H9 (cell line): ENCODE measurements around the gene UTS2B. TPM values are rescaled to one million over a fixed set of nuclear protein-coding genes. Genes with fewer than 3 reads are reported as not detected.

Experiments
- DNase-seq: peaks from one replicate; pipeline ENCODE4 v3.0.0-alpha.2; 2017
- H2AFZ ChIP-seq: one replicate; pipeline ENCODE4 v1.6.1; 2013; ENCODE audit warnings: mild to moderate bottlenecking, low read length, control low read depth, moderate library complexity
- H2AK5ac ChIP-seq: 2 replicates; pipeline ENCODE4 v1.6.1; 2013; ENCODE audit warnings: low read length, control low read depth, mixed read lengths; ENCODE audit not compliant: insufficient read length
- H2BK120ac ChIP-seq: one replicate; pipeline ENCODE4 v1.6.1; 2013; ENCODE audit warnings: low read depth, mild to moderate bottlenecking, low read length, control low read depth, inconsistent platforms; ENCODE audit not compliant: poor library complexity, severe bottlenecking
- H2BK12ac ChIP-seq: 2 replicates; pipeline ENCODE4 v1.6.1; 2013; ENCODE audit warnings: low read length, control low read depth, mixed read lengths, low read depth; ENCODE audit not compliant: insufficient read length
- H2BK15ac ChIP-seq: 2 replicates; pipeline ENCODE4 v1.6.1; 2013; ENCODE audit warnings: low read depth, low read length, control low read depth
- H2BK20ac ChIP-seq: one replicate; pipeline ENCODE4 v1.6.1; 2013; ENCODE audit warnings: low read depth, mild to moderate bottlenecking, low read length, control low read depth, inconsistent platforms; ENCODE audit not compliant: poor library complexity, severe bottlenecking
- H2BK5ac ChIP-seq: 2 replicates; pipeline ENCODE4 v1.6.1; 2013; ENCODE audit warnings: low read length, control low read depth, mixed read lengths; ENCODE audit not compliant: insufficient read length
- H3K14ac ChIP-seq: 2 replicates; pipeline ENCODE4 v1.6.1; 2013; ENCODE audit warnings: low read length, control low read depth; ENCODE audit not compliant: insufficient read depth
- H3K18ac ChIP-seq: 2 replicates; pipeline ENCODE4 v1.6.1; 2013; ENCODE audit warnings: low read depth, mild to moderate bottlenecking, mixed read lengths, low read length, control low read depth; ENCODE audit not compliant: insufficient read length
- H3K23ac ChIP-seq: 2 replicates; pipeline ENCODE4 v1.6.1; 2013; ENCODE audit warnings: low read length, control low read depth, mixed read lengths, low read depth; ENCODE audit not compliant: insufficient read length
- H3K23me2 ChIP-seq: 2 replicates; pipeline ENCODE4 v1.6.1; 2013; ENCODE audit warnings: low read depth, mild to moderate bottlenecking, mixed read lengths, low read length, control low read depth; ENCODE audit not compliant: insufficient read length, poor library complexity, severe bottlenecking
- H3K27ac ChIP-seq: 2 replicates; pipeline ENCODE4 v1.5.1; 2013; ENCODE audit warnings: low read length, control low read depth, mixed read lengths, low read depth; ENCODE audit not compliant: insufficient read length
- H3K27me3 ChIP-seq: 2 replicates; pipeline ENCODE4 v1.6.1; 2013; ENCODE audit warnings: low read length, control low read depth, inconsistent platforms; ENCODE audit not compliant: insufficient read depth
- H3K4ac ChIP-seq: 2 replicates; pipeline ENCODE4 v1.6.1; 2013; ENCODE audit warnings: low read depth, mild to moderate bottlenecking, control low read depth, inconsistent platforms, low read length, moderate library complexity
- H3K4me1 ChIP-seq: 2 replicates; pipeline ENCODE4 v1.6.1; 2013; ENCODE audit warnings: low read length, control low read depth, inconsistent platforms; ENCODE audit not compliant: insufficient read depth
- H3K4me2 ChIP-seq: 2 replicates; pipeline ENCODE4 v1.6.1; 2013; ENCODE audit warnings: low read length, control low read depth, mixed read lengths; ENCODE audit not compliant: insufficient read length, insufficient read depth
- H3K56ac ChIP-seq: 2 replicates; pipeline ENCODE4 v1.6.1; 2013; ENCODE audit warnings: low read depth, mild to moderate bottlenecking, mixed read lengths, low read length, control low read depth; ENCODE audit not compliant: insufficient read length
- H3K79me1 ChIP-seq: 2 replicates; pipeline ENCODE4 v1.6.1; 2013; ENCODE audit warnings: low read depth, mild to moderate bottlenecking, moderate library complexity, low read length, control low read depth, inconsistent platforms; ENCODE audit not compliant: insufficient read depth, poor library complexity, severe bottlenecking
- H3K79me2 ChIP-seq: 2 replicates; pipeline ENCODE4 v1.6.1; 2013; ENCODE audit warnings: low read length, control low read depth, inconsistent platforms; ENCODE audit not compliant: insufficient read depth
- H3K9ac ChIP-seq: 2 replicates; pipeline ENCODE4 v1.6.1; 2013; ENCODE audit warnings: low read length, control low read depth, mixed read lengths; ENCODE audit not compliant: insufficient read length; ENCODE audit errors: extremely low read depth
- H3K9me3 ChIP-seq: one replicate; pipeline ENCODE4 v1.6.1; 2013; ENCODE audit warnings: low read depth, low read length, inconsistent platforms; ENCODE audit not compliant: control insufficient read depth
- H3T11ph ChIP-seq: one replicate; pipeline ENCODE4 v1.6.1; 2013; ENCODE audit warnings: mild to moderate bottlenecking, low read length, control low read depth, inconsistent platforms
- H4K20me1 ChIP-seq: one replicate; pipeline ENCODE4 v1.6.1; 2013; ENCODE audit not compliant: control insufficient read depth, insufficient read length, insufficient read depth
- H4K5ac ChIP-seq: 2 replicates; pipeline ENCODE4 v1.6.1; 2013; ENCODE audit warnings: low read depth, mild to moderate bottlenecking, mixed read lengths, low read length, control low read depth; ENCODE audit not compliant: insufficient read length
- H4K8ac ChIP-seq: replicated peaks from 2 replicates; pipeline ENCODE4 v1.6.1; 2013; ENCODE audit warnings: low read length, control low read depth, mixed read lengths, low read depth; ENCODE audit not compliant: insufficient read length
- H4K91ac ChIP-seq: 2 replicates; pipeline ENCODE4 v1.6.1; 2013; ENCODE audit warnings: low read depth, mild to moderate bottlenecking, moderate library complexity, mixed read lengths, low read length, control low read depth; ENCODE audit not compliant: insufficient read length
- H3K27ac Mint-ChIP-seq, 3 experiments: 2 replicates in 2 of 3; 3 replicates in 1 of 3; pipeline ENCODE4 v1.8.0; 2020 to 2021; ENCODE audit warnings: mixed read lengths in 3 of 3, mild to moderate bottlenecking in 1 of 3, moderate library complexity in 1 of 3
- H3K27me3 Mint-ChIP-seq: 2 replicates; pipeline ENCODE4 v1.8.0; 2021; ENCODE audit warnings: low read depth, mild to moderate bottlenecking, moderate library complexity, mixed read lengths
- H3K36me3 Mint-ChIP-seq, 3 experiments: 2 replicates in 2 of 3; 3 replicates in 1 of 3; pipeline ENCODE4 v1.8.0; 2020 to 2021; ENCODE audit warnings: low read depth in 3 of 3, mixed read lengths in 3 of 3; ENCODE audit not compliant: insufficient read depth in 1 of 3
- H3K4me1 Mint-ChIP-seq, 2 experiments: 2 replicates each; pipeline ENCODE4 v1.8.0; 2020; ENCODE audit warnings: mixed read lengths in 2 of 2
- H3K4me3 Mint-ChIP-seq, 2 experiments: 2 replicates in 1 of 2; 3 replicates in 1 of 2; pipeline ENCODE4 v1.8.0; 2020 to 2021; ENCODE audit warnings: mild to moderate bottlenecking in 2 of 2, mixed read lengths in 2 of 2, moderate library complexity in 1 of 2
- H3K9me3 Mint-ChIP-seq, 2 experiments: 2 replicates in 1 of 2; 3 replicates in 1 of 2; pipeline ENCODE4 v1.8.0; 2020; ENCODE audit warnings: mild to moderate bottlenecking in 2 of 2, mixed read lengths in 2 of 2, moderate library complexity in 1 of 2
- CTCF ChIP-seq: fragments of 200-600 bp; sonication (generic); conservative IDR thresholded peaks from 3 replicates; pipeline ENCODE4 v1.8.0; 2021; ENCODE audit warnings: antibody characterized with exemption, mild to moderate bottlenecking
- total RNA-seq: library from RNA; stranded (reverse); gene quantifications from 2 replicates; pipeline ENCODE4 v1.2.1, GENCODE V29; 2021

Gene UTS2B
- total RNA-seq, 1 experiment from 2014 or later, result 0.09 TPM

GRCh38 chr3:191342411-191342810 lies 12.1 kb upstream of the UTS2B start:
- TF ChIP-seq CTCF, result no peak
- no peak overlapping the region for H2BK20ac ChIP-seq
- no peak overlapping the region for H3K14ac ChIP-seq
- Mint-ChIP-seq H3K4me3 (no peak overlapping the region), H3K4me1 (peaks cover 4 to 14% of the 10 kb centered on the region in 2 experiments), H3K27ac (no peak overlapping the region; a peak in 2 of 7 replicates), H3K36me3 (no peaks in the 10 kb centered on the region), H3K9me3 (no peaks in the 10 kb centered on the region), H3K27me3 (no peaks in the 10 kb centered on the region)
- H3K79me2 ChIP-seq, result no peaks in the 10 kb centered on the region
- H2BK15ac ChIP-seq, result no peak overlapping the region
- no peak overlapping the region for H3K27ac ChIP-seq
- no peak overlapping the region for H3K23ac ChIP-seq
- no peak overlapping the region for H2BK120ac ChIP-seq
- no peak overlapping the region for H3K18ac ChIP-seq
- no peak overlapping the region for H4K5ac ChIP-seq
- no peak overlapping the region for H4K8ac ChIP-seq
- no peak overlapping the region for H3T11ph ChIP-seq
- H2AFZ ChIP-seq, result no peak overlapping the region
- no peaks in the 10 kb centered on the region for H3K23me2 ChIP-seq
- H3K9me3 ChIP-seq, result no peaks in the 10 kb centered on the region
- H3K4me2 ChIP-seq, result no peak overlapping the region
- no peaks in the 10 kb centered on the region for H3K27me3 ChIP-seq
- no peak overlapping the region for H4K91ac ChIP-seq
- no peak overlapping the region for H2BK12ac ChIP-seq
- H2AK5ac ChIP-seq, result no peak overlapping the region
- H3K4me1 ChIP-seq, result no peaks in the 10 kb centered on the region
- H3K4ac ChIP-seq, result no peak overlapping the region
- H2BK5ac ChIP-seq, result no peak overlapping the region
- H3K79me1 ChIP-seq, result peaks cover 2% of the 10 kb centered on the region
- H3K56ac ChIP-seq, result no peak overlapping the region
- no peaks in the 10 kb centered on the region for H4K20me1 ChIP-seq
- no peak overlapping the region for H3K9ac ChIP-seq
- no peak for DNase-seq
